Type B pancreatic cell (in vitro differentiated cells): ENCODE measurements around the gene TSFM. TPM values are rescaled to one million over a fixed set of nuclear protein-coding genes. Genes with fewer than 3 reads are reported as not detected.
A peak's percentile ranks its signal among the peaks of the same experiment; 100 is the strongest.

Source experiments
- DNase-seq: peaks from one replicate; pipeline ENCODE4 v3.0.0; 2021; ENCODE audit warnings: mixed read lengths; ENCODE audit not compliant: unreplicated experiment; ENCODE audit errors: extremely low spot score
- H3K27ac Mint-ChIP-seq: 2 replicates; pipeline ENCODE4 v1.8.0; 2021; ENCODE audit warnings: mild to moderate bottlenecking, mixed read lengths
- H3K27me3 Mint-ChIP-seq: 2 replicates; pipeline ENCODE4 v1.8.0; 2021; ENCODE audit warnings: mixed read lengths
- H3K36me3 Mint-ChIP-seq: 2 replicates; pipeline ENCODE4 v1.8.0; 2021; ENCODE audit warnings: mixed read lengths
- H3K4me1 Mint-ChIP-seq: one replicate; pipeline ENCODE4 v1.8.0; 2021; ENCODE audit warnings: mixed read lengths; ENCODE audit not compliant: unreplicated experiment
- H3K4me3 Mint-ChIP-seq: 2 replicates; pipeline ENCODE4 v1.8.0; 2021; ENCODE audit warnings: mild to moderate bottlenecking, mixed read lengths
- H3K9me3 Mint-ChIP-seq: 2 replicates; pipeline ENCODE4 v1.8.0; 2021; ENCODE audit warnings: mixed read lengths
- total RNA-seq: library from RNA; stranded (reverse); gene quantifications from 2 replicates; pipeline ENCODE4 v1.2.1, GENCODE V29; 2021; ENCODE audit warnings: low replicate concordance
- TF ChIP-seq, protein P1 (sequence below): fragments of 200-600 bp; sonication (generic); conservative IDR thresholded peaks from 2 replicates; pipeline ENCODE4 v1.5.0; 2021; ENCODE audit warnings: antibody characterized with exemption, mild to moderate bottlenecking

The TSFM gene
- total RNA-seq, 1 donor from 2014 or later, result 33.0 TPM

DNA sequence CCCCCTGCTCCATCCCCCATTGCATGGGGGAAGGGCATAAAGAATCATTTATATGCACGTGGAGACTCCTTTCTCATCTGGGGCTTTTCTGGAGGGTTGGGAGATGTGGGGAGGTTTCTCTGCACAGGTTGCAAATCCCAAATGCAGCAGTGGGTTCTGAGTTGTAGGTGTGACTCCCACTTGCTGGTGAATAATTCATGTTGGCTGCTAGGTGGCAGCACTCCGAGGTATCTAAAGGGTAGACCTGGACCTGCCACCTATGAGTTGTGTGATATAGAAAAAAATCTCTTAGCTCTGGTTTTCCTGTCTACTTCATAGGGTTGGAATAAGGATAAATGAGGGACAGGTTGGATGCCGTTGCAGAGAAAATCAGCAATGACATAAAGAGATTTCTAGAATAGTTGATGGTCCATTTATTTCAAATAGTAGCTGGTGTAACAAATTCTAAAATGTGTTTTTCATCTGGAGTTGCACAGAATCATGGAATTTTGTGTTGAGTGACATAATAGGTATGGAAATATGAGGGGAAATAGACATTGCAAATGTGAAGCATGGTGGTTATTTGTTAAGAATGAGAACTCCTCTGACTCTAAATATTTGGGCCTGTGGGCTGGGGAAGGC, 23.1 kb upstream of the TSFM start:
- peaks cover 12% of the 10 kb centered on the region for H3K36me3 Mint-ChIP-seq
- peak overlapping the region; percentile 71 for H3K4me3 Mint-ChIP-seq
- H3K4me1 Mint-ChIP-seq, result peaks cover 12% of the 10 kb centered on the region
- TF ChIP-seq, protein P1, sequence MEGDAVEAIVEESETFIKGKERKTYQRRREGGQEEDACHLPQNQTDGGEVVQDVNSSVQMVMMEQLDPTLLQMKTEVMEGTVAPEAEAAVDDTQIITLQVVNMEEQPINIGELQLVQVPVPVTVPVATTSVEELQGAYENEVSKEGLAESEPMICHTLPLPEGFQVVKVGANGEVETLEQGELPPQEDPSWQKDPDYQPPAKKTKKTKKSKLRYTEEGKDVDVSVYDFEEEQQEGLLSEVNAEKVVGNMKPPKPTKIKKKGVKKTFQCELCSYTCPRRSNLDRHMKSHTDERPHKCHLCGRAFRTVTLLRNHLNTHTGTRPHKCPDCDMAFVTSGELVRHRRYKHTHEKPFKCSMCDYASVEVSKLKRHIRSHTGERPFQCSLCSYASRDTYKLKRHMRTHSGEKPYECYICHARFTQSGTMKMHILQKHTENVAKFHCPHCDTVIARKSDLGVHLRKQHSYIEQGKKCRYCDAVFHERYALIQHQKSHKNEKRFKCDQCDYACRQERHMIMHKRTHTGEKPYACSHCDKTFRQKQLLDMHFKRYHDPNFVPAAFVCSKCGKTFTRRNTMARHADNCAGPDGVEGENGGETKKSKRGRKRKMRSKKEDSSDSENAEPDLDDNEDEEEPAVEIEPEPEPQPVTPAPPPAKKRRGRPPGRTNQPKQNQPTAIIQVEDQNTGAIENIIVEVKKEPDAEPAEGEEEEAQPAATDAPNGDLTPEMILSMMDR, result peak; percentile 45
- H3K27me3 Mint-ChIP-seq, result peaks cover 72% of the 10 kb centered on the region
- H3K27ac Mint-ChIP-seq, result no peak overlapping the region
- DNase-seq, result no peak
- H3K9me3 Mint-ChIP-seq, result no peaks in the 10 kb centered on the region

GRCh38 chr12:57760347-57760982, 22.1 kb upstream of the TSFM start:
- Mint-ChIP-seq H3K27ac (no peak overlapping the region), H3K36me3 (peaks cover 12% of the 10 kb centered on the region), H3K27me3 (peaks cover 78% of the 10 kb centered on the region), H3K4me1 (peaks cover 9% of the 10 kb centered on the region), H3K4me3 (no peak overlapping the region), H3K9me3 (no peaks in the 10 kb centered on the region)
- DNase-seq, result no peak
- TF ChIP-seq, protein P1, result no peak

DNA sequence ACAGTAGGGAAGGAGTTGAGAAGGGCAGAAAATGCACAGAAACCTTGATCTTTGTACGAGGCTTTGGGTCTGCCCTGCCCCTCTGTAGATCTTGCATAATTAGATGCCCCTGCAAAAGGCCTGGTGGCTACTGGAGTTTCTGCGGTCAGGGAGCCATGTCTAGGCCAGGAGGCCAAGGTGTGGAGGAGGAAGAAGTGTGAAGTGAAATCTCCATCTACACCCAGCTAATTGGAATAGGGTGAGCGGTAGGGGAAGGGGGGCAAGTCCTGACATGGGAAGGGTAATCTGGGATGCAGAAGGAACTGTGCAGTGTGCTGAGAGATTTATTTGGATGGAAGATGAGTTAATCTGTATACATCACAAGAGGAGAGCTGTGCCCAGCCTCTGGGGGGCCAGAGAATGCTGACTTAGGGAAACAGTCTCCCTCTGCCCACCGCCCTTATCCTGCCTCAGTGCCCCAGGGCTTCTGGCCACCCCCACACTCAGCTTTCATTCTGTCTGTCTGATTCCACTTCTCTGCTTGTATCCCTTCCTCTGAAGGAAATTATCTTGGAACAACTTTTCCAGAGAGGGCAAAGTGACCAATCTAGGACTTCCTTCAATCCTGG, 21.1 kb upstream of the TSFM start:
- no peaks in the 10 kb centered on the region for H3K9me3 Mint-ChIP-seq
- peaks cover 9% of the 10 kb centered on the region for H3K4me1 Mint-ChIP-seq
- TF ChIP-seq, protein P1, result no peak
- H3K27me3 Mint-ChIP-seq, result peaks cover 83% of the 10 kb centered on the region
- DNase-seq, result no peak
- H3K27ac Mint-ChIP-seq, result no peak overlapping the region
- no peak overlapping the region for H3K4me3 Mint-ChIP-seq
- H3K36me3 Mint-ChIP-seq, result peaks cover 12% of the 10 kb centered on the region

GRCh38 chr12:57762463-57762862, 20.1 kb upstream of the TSFM start:
- Mint-ChIP-seq H3K4me1 (peaks cover 6% of the 10 kb centered on the region), H3K4me3 (no peak overlapping the region), H3K9me3 (no peaks in the 10 kb centered on the region), H3K27me3 (peaks cover 86% of the 10 kb centered on the region), H3K27ac (no peak overlapping the region), H3K36me3 (peaks cover 12% of the 10 kb centered on the region)
- TF ChIP-seq, protein P1, result no peak
- no peak for DNase-seq

DNA sequence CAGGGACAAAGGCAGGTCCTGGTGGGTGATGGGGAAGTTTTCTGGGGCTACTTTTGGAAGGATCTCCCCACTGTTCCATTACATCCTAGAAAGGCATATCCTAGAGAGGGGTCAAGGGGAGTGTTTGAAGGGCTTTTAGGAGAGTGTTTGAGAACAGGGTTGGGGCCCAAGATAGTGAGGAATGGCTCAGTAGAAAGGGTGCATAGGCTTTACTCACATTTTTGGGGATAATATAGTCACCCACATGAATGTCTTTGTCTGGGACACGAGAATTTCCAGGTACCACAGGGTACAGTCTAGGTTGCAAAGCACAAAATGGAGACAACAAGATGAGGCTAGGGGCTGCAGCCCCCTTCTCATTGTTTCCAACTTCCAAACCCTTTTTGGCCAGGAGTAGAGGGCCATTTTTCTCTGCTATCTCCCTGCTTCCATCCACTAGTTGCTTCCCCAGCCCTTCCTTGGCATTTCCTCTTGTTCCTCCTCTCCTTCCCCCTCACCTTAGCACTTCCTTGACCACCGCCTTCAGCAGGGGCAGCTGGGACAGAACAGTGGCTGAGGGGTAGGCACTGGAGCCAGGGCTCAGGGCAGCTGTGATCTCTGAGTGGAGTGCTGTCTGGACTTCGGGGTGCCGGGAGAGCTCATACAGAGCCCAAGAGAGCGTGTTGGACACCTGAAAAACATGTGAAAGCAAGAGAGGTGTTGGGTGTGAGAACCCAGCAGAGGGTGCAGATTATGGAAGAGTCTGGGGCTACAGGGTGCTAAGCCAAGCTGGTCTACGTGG, 18.5 kb upstream of the TSFM start:
- Mint-ChIP-seq H3K27ac (no peak overlapping the region), H3K36me3 (peaks cover 14% of the 10 kb centered on the region), H3K9me3 (no peaks in the 10 kb centered on the region), H3K27me3 (peaks cover 91% of the 10 kb centered on the region), H3K4me1 (peaks cover 6% of the 10 kb centered on the region), H3K4me3 (peak overlapping the region; percentile 57)
- TF ChIP-seq, protein P1, result no peak
- no peak for DNase-seq
